COLO668 (cell line): ENCODE results near the gene JADE1.
A peak's percentile ranks its signal among the peaks of the same experiment; 100 is the strongest.

Source experiments
- DNase-seq: peaks from one replicate; lab custom pipeline; 2025; ENCODE audit not compliant: unreplicated experiment; lab: John Stamatoyannopoulos, UW

JADE1 gene

DNA sequence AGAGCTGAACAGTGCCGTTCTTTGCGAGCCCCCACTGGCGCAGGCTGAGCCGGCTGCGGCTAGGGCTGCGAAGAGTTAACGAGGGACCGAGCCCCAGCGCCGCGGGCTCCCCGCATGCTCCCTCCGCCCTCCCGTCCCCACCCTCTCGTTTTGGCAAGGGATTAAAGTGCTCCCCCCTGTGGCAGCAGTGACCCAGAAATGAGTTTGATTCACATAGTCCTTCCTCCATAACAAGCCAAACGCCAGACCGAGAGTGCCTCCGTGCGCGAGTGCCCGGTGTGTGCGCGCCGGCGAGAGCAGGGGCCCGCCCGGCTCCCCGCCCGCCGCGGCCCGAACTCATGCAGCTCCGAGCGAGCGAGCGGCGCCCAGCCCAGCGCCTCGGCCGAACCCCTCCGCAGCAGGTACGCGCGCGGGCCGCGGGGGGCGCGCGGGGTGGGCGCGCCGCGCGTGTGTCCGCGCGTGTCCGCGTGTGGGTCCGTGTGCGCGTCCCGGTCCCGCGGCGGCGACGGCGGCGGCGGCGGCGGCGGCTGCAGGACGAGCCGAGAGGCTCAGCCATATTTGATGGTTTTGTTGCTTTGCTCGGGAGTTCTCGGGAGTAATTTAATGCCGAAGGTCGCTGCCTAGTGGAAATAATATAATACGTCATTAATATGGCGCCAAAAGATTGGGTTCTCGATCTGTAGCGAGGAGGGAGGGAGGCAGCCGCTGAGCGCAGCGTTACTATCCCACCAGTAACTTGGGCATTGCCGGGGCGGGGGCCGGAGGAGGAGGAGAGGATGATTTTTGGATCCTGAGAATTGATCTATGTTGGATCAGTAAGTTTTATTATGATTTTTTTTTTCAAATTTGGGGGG, at the start of gene JADE1:
JADE1 (plus strand) TSS at position 224 of the 854 bp plus-strand sequence. CDS start 22,059 bp downstream, outside the sequence.
- DNase-seq = peak; percentile 93

DNA sequence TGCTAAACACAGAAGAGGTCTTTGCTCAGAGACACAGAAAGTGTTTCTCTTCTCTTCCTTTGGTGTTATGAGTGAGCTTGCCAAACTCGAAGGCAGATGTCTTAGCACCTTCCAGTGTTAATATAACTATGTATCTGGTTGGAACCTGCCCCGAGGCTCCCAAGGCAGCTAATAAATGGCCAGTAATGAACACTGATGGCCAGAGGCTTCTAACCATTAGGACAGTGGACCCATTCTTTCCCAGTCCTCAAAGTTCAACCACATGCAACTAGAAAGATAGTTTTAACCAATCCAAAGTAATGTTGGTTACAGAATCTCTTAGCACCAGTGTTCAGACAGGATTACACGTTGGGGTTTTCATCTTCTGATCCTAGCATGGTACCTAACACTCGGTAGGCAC, 42.7 kb upstream of the JADE1 start:
- no peak for DNase-seq

DNA sequence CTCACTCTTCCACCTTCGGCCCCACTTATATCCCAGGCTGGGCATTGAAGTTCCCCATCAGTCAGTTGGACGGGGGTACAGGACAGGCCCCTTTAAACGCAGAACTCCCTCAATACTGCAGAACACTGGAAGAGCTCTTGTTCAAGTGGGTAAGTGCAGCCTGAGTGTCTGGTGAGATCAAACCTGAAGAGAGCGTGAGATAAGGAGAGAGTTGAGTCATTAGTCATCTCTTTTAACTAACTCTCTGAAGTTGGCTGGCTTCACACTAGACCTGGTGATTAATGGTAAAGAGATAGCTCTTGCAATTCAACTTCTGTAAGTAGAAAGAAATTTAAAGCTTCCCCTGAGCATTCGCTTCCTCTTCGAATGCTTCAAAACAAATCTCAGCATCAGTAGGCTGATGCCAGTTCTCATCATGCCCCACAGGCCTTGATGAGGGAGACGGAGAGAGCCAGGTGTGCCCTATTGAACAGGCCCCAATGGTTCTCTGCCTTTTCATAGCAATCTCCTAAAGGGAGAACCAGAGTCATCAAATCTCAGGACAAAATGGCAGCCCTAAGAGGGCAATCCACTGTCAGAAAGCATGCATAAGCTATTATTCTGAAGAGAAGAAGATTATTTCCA, 41.0 kb upstream of the JADE1 start:
- no peak for DNase-seq

DNA sequence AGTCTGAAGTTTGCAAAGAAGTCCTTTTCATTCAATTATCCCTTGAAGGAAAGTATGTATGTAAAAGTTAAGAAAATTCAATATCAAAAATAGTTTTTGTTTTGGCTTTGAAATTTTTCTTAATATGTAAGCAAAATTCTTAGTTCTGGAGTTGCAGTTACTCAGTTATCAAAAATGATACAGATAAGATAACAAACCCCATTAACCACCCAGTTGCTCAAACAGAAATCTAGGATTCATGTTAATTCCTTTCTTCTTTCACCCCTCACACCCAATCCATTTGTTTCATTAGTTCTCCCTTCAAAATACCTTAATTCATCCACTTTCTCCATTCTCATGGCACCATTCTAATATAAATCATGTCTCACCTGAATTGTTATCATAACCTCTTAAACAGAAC, 40.5 kb upstream of the JADE1 start:
- DNase-seq = no peak

DNA sequence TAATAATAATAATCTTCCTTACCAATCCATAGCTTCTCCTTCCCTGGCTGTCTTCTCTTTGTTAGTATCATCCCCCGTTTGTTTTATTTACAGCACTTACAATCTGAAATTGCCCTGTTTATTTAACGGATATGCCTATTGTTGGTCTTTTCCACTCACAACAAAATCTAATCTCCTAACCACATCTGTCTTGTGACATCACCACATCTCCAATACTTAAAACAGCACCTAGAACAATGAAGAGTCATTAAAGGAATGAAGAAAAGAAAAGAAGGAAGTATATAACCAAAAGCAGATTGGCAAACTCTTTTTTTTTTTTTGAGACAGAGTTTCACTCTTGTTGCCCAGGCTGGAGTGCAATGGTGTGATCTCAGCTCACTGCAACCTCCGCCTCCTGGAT, 38.7 kb upstream of the JADE1 start:
- no peak for DNase-seq

DNA sequence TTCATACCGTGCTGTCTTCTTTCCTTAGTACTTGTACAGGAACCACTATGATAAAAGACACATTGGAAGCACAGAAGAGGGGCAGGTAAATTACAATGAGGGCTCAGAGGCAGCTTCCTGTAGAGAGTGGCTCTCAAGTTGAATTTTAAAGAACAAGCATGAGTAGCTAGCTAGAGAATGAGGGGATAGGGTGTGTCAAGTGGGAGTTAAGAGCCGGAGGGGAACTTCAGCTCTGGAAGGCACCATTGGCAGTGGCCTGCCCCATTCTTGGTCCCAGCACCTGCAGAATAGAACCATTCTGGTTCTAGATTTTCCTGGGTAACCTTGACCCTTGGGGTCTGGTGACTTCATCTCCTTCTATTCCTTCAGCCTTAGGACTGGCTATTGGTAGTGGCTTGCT, 34.0 kb upstream of the JADE1 start:
- DNase-seq = no peak

DNA sequence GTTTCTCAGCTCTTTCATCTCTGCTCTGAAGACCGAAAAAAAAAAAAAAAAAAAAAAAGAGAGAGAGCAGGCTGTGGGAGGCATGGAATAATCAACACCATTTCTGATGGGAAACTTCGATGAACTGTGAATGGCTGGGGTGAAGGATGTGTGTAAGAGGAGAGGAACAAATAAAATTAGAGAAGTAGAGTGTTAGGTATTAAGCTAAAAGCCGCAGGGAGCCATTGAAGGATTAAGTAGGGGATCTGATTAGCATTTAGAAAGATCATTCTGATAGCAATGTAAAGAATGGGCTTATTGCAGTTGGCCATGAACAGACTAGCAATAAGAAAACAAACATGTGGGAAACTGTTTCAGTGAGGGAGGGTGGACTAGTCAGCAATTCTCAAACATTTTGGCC, 33.6 kb upstream of the JADE1 start:
- DNase-seq = no peak

DNA sequence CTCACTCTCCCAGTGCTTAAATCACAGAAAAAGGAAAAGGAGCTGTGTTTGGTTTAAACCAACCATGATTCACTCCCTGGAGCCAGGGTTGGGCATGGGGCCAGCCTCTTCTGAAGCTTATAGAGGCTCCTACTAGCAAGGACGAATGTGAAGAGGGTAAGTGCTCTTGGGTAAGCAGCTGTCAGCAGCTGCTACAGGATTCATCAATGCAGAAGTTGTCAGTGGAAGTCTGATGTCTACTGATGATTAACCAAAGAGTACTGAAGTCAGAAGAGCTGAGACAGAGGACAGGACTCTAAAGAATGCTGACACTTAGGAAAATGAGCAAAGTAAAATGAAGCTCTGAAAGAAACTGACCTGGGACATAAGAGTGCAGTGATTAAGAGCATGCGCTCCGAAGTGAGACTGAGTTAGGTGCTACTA, 32.7 kb upstream of the JADE1 start:
- DNase-seq = peak; percentile 5

DNA sequence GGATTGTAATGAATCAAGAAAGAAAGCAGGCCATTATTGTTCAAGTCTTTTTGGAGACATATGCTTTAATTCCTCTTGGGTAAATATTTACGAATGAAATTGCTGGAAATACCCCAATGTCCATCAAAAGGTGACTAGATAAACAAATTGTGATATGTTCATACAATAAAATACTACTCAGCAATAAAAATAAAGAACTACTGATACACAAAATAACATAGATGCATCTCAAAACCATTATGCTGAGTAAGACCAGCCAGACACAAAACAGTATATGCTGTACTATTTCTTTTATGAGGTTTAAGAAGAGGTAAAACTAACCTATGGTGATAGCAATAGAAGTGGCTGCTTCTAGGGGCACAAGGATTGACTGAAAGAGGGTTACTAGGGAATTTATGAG, 28.8 kb upstream of the JADE1 start:
- DNase-seq = no peak

DNA sequence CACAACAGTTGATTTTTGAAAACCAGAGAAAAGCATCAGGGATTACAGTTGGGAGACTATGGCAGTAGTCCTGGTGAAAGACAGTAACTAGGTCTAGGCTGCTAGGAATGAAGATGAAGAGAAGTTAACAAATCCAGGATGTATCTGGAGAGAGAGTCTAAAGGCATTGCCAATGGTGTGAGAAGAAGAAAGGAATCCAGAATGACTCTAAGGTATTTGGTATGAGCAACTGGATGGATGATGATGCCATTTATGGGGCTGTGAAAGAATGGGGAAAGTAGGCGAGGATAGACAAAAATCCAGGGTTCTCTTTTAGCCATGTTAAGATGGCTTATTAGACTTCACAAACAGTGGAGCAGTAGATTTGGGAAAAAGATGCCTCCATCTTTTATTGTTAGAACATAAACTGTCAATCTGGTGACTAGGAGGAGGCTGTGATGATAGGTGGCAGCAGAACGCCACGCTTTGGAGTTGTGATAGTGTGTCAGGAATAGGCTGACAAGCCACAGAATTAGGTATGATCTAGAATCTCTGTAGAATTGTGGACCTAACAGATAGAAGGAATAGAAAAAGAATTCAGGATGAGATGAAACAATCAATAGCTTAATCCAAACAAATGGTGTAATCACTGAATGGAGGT, 27.3 kb upstream of the JADE1 start:
- DNase-seq = peak; percentile 18

DNA sequence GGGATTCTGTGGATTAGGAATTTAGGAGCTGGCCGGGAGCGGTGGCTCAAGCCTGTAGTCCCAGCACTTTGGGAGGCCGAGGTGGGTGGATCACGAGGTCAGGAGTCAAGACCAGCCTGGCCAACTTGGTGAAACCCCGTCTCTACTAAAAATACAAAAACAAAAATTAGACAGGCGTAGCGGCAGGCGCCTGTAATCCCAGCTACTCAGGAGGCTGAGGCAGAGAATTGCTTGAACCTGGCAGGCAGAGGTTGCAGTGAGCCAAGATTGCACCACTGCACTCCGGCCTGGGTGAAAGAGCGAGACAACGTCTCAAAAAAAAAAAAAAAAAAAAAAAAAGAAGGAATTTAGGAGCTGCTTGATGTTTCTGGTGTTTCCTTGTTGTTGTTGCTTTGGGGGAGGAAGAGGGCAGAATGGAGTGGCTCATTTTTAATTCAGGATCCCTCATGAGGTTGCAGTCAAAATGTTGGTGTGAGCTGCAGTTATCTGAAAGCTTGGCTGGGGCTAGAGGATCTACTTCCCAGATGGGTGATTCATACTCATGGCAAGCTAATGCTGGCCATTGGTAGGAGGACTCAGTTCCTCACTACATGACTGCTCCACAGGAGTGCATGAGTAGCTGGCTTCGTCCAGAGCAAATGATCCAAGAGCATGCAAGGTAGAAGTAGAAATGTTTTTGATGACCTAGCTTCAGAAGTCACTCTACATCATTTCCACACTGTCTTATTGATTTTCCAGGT, 26.5 kb upstream of the JADE1 start:
- DNase-seq = no peak

DNA sequence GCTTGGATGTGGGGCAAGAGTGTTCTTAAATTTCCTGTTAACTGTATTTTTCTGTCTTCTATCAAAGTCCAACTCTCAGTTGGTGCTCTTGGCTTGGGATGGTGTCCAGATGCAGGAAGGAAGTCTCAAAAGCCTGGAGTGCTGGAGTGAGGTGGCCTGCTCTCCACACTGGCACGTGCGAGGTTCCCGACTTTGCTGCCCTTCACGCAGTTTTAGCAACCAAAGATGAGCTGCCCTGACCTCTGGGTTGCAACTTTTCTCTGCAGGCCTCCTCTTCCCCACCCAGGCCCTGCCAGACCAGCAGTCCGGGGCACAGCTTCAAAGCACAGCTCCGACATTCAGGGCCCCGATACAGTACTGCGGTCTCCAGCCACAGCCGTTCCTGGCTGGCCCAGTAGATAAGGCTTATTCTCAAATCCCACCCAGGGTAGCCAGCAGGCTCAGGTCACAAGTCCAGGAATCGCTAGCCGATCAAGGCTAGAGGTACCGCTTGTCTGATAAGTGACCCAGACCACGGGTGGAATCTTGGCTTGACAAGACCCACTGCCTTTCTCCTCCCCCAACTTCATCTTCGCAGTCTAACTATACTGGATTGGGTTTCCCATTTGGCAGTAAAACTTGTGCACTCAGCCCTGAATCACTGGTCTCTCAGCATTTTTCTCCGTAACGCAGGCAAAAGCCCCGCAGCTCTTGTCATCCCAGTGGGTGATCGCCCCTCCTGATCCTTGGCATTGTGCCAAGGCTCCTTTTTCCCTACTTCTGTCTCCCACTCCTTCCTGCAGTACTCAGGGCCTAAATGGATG, 21.8 kb upstream of the JADE1 start:
- no peak for DNase-seq

DNA sequence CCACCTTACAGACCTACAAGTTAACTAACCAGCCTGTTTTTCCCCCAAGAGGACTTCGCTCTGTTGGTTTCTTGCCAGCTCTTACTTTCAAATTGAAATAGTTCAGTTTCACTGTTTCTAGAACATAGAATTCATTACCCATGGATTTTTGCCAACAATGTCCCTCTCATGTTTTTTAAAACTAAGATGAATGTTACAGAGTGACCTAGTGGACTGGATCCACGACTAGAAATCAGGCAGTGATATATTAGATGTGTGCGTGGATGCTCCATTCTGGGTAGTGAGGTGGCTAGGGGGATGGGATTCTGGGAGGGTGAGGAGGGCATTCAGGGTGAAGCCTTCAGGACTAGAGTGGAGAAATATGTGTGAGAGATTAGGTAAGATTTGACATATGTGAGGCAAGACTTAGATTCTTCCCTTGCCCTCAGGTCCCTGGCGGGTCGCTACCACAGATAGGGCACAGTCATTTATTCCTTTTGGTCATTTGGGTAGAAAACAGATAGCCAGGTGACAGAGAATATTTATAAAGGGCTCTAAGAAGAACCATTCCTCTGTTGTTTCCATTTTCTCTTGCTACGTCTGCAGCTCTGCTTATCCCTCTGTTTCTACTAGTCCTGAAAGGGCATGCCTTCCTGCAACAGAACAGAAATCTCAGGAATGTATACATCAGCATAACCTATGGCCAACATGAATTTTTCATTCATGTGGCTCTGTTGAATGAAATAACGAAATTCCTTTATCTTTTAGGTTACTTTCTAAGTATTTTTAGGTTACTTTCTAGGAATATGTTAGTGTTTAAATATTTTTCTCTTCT, 15.4 kb upstream of the JADE1 start:
- DNase-seq = no peak

DNA sequence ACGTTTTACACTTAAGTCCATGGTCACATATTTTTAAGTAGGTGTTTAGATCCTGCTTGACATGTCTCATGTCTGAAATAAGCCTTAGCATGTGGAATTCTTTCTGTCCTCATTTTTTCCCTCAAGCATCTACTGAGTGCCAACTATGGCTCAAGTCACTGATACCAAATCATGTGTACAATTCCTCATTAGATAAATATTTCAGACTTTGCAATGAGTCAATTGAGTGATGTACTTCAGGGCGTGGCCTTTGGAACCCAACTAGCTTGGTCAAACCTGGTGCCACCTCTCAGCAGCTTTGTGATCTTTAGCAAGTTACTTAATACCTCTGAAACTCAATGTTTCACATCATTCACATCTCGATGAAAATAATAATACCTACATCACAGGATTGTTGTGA, 12.6 kb upstream of the JADE1 start:
- DNase-seq = no peak

DNA sequence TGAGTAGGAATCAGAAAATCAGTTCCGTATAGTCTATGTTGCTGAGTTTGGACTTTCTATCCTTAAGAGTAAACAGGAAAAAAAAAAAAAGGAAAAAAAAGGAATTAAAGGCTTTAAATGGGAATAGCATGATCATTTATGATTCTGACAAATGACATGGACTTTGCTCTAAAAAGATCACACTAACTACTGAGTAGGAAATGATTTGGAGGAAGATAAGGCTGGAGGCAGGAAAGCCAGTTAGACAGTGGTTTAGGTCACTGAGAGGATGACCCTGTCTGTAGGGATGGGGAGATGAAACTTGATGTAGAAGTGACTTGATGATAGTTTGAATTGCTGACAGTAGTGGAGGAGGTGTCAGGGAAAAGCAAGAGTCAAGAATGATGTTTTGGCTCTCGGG, 9.2 kb upstream of the JADE1 start:
- no peak for DNase-seq

DNA sequence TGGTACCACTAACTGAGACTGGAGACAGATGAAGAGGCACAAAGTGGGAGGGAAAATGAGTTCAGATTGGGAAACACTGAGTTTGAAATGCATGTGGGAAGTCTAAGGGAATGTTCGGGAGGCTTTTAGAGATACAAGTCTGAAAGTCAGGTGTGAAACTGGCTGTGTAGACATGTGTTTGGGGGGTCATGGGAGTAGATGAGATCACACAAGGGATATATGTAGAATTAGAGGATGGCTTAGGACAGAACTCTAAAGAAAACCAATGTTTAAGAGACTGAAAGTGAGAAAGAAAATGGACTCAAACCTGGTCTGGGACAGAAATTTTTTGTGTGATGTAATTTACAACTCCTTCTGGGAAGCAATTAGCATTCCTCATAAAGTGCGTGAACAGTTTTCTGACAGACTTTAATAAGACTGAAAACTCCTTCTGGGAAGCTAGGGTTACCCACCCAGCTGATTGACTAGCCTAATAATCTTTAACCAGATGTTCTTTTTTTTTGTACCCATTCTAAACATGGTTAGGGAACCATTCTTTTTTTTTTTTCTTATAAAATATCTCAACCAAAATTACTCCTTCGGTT, 8.7 kb upstream of the JADE1 start:
- DNase-seq = no peak

DNA sequence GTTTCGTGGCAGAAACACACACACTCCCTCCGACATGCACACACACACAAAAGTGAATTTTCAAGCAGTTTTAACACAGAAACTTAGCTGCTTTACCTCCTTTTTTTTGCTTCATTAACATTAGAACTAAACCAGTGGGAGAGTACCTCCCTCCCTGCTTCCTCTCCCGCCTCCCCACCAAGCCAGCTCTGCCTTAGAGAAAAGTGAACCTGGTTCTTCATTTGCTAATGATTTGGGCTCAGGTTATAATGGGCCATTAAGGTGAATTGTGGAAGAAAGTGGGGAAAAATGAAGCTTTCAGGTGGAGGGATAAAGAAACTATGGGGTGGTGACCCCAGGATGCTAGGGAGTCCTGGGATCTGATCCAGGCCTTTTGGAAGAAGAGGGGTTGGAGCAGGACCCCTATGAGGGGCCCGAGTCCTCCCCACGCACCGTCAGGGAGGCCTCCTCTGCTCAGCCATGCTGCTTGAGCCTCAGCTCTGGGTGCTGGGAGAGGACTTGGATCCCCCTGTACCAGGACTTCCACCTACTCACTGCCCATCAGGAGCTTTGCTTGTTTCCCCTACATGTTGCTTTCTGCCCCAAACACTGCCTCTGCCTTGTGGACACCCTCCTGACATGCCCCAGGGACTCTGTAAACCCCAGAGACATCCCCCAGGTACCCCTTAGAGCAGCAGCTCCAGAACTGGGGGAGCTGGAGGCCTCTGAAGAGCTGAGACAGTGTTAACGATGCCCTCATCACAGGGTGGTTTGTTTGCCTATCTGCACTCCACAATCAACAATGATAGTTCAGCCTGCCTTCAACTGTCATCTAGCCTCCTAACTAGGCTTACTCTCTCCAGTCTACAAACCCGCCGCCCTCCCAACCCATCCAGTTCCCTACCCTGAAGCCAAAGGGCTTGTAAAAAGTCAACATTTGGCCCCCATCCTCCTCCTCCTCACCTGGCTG, 6.5 kb upstream of the JADE1 start:
- no peak for DNase-seq

DNA sequence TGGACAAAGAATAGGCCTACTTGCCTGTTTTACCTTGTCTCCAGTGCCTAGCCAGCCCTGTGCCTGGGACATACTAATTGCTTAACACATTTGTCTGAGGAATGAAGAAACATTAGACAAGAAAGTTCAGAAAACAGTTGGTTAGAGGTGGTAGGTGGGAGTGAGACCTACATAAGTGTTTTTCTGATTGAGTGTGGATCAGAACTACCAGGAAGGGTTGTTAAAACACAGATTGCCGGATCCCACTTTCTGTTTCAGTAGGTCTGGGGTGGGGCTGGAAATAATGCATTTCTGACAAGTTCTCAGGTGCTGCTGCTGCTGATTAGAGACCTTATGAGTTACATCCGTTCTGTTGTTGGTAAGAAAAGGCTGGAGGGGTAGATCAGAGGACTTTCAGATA, 5.7 kb upstream of the JADE1 start:
- no peak for DNase-seq
